HL-60 (cell line): ENCODE measurements around the gene DGKI.

Experiments
- GABPA ChIP-seq: IDR thresholded peaks from 2 replicates; pipeline ENCODE4 v1.6.1; 2012; ENCODE audit warnings: low read depth
- POLR2AphosphoS5 ChIP-seq: IDR thresholded peaks from 2 replicates; pipeline ENCODE4 v1.6.1; 2012; ENCODE audit warnings: low read depth
- TF ChIP-seq, protein P1 (sequence below): IDR thresholded peaks from one replicate; pipeline ENCODE4 v1.5.1; 2011; ENCODE audit warnings: low read length, control low read depth, inconsistent platforms; ENCODE audit not compliant: insufficient read depth
- TF ChIP-seq, protein P2 (sequence below): IDR thresholded peaks from 2 replicates; pipeline ENCODE4 v1.6.1; 2012; ENCODE audit warnings: low read depth; ENCODE audit not compliant: insufficient replicate concordance

DNA sequence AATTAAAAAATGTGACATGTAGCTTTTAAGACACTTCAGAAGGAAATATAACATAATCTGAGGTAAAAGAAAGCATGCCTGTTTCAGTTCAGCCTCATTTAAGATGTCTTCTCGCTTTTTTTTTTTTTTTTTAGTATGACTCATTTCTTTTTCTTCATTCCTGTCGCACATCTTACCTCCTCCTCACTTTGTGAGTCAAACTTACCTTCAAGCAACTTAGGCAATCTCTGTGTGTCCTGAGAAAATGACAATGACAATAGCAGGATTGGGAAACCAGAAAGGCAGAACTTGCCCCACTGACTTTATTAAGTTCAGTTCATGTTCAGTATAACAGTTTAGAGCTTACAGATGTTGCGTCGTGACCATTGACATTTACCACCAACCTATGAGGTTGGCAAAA lies 511.0 kb downstream of the DGKI start:
- TF ChIP-seq, protein P1, sequence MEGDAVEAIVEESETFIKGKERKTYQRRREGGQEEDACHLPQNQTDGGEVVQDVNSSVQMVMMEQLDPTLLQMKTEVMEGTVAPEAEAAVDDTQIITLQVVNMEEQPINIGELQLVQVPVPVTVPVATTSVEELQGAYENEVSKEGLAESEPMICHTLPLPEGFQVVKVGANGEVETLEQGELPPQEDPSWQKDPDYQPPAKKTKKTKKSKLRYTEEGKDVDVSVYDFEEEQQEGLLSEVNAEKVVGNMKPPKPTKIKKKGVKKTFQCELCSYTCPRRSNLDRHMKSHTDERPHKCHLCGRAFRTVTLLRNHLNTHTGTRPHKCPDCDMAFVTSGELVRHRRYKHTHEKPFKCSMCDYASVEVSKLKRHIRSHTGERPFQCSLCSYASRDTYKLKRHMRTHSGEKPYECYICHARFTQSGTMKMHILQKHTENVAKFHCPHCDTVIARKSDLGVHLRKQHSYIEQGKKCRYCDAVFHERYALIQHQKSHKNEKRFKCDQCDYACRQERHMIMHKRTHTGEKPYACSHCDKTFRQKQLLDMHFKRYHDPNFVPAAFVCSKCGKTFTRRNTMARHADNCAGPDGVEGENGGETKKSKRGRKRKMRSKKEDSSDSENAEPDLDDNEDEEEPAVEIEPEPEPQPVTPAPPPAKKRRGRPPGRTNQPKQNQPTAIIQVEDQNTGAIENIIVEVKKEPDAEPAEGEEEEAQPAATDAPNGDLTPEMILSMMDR: no peak
- TF ChIP-seq, protein P2, sequence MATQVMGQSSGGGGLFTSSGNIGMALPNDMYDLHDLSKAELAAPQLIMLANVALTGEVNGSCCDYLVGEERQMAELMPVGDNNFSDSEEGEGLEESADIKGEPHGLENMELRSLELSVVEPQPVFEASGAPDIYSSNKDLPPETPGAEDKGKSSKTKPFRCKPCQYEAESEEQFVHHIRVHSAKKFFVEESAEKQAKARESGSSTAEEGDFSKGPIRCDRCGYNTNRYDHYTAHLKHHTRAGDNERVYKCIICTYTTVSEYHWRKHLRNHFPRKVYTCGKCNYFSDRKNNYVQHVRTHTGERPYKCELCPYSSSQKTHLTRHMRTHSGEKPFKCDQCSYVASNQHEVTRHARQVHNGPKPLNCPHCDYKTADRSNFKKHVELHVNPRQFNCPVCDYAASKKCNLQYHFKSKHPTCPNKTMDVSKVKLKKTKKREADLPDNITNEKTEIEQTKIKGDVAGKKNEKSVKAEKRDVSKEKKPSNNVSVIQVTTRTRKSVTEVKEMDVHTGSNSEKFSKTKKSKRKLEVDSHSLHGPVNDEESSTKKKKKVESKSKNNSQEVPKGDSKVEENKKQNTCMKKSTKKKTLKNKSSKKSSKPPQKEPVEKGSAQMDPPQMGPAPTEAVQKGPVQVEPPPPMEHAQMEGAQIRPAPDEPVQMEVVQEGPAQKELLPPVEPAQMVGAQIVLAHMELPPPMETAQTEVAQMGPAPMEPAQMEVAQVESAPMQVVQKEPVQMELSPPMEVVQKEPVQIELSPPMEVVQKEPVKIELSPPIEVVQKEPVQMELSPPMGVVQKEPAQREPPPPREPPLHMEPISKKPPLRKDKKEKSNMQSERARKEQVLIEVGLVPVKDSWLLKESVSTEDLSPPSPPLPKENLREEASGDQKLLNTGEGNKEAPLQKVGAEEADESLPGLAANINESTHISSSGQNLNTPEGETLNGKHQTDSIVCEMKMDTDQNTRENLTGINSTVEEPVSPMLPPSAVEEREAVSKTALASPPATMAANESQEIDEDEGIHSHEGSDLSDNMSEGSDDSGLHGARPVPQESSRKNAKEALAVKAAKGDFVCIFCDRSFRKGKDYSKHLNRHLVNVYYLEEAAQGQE: no peak
- TF ChIP-seq POLR2AphosphoS5 (no peak), GABPA (no peak)
